AG04449 (cell line): ENCODE data around the gene CYP4F22.
"Not testable (repeated sequence)": the region's sequence is repeated elsewhere in the genome, so short reads cannot be mapped to it uniquely, and the experiment has no call there.

Experiments used
- CTCF ChIA-PET: fragments of 350-600 bp; formaldehyde crosslinking; extraction: SDS; loops from one replicate; lab custom pipeline; 2021; ENCODE audit warnings: antibody characterized with exemption; lab: Yijun Ruan, JAX
- POLR2A ChIA-PET: fragments of 400-600, 350-600 bp; formaldehyde crosslinking; extraction: SDS; loops from one replicate; lab custom pipeline; 2020; ENCODE audit warnings: antibody characterized with exemption, inconsistent platforms; lab: Yijun Ruan, JAX
- DNase-seq: peaks from one replicate; pipeline ENCODE4 v3.0.0-alpha.2; 2010; ENCODE audit warnings: low read depth, low spot score
- H3K4me3 ChIP-seq: 2 replicates; pipeline ENCODE4 v1.5.1; 2011; ENCODE audit warnings: low read depth, mild to moderate bottlenecking, control low read depth, low read length
- TF ChIP-seq, protein P1 (sequence below): IDR thresholded peaks from one replicate; pipeline ENCODE4 v1.5.1; 2011; ENCODE audit warnings: mild to moderate bottlenecking, moderate library complexity, low read length, control low read depth, inconsistent platforms; ENCODE audit not compliant: insufficient read depth; ENCODE audit errors: missing control alignments

Gene CYP4F22

DNA sequence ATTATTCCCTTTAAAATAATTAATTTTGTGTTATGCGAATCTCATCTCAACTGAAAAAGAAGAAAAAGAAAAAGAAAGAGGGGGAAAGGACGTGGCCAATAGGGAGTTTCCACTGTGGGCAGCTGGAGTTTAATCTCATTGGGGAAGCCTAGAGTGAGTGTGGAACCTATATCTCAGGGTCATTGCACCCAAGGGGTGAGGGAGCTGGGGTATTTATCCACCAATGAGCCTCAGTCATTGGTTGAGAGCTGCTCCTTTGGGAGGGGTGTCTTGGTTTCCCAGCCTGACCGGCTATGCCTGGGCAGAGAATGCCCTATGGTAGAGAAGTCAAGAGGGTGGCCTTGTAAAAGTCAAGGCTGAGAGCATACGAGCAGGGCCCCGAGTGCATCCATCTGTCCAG is 16.5 kb downstream of the CYP4F22 start:
- CTCF ChIA-PET, result no interaction called here

DNA sequence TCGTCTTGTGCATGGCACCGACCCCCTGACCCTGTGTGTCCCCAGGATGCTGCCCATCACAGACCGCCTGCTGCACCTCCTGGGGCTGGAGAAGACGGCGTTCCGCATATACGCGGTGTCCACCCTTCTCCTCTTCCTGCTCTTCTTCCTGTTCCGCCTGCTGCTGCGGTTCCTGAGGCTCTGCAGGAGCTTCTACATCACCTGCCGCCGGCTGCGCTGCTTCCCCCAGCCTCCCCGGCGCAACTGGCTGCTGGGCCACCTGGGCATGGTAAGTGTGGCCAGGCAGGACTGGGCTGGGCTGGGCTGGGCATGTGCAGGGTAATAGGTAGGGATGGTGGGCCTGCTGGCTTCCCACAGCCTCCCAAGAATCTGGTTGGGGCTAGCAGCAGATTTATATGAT is 17.0 kb downstream of the CYP4F22 start:
- ChIA-PET POLR2A (no interaction called here), CTCF (no interaction called here)
- no peak for DNase-seq

More for the DNA sequence above, 16.5 kb downstream of the CYP4F22 start:
- TF ChIP-seq, protein P1, sequence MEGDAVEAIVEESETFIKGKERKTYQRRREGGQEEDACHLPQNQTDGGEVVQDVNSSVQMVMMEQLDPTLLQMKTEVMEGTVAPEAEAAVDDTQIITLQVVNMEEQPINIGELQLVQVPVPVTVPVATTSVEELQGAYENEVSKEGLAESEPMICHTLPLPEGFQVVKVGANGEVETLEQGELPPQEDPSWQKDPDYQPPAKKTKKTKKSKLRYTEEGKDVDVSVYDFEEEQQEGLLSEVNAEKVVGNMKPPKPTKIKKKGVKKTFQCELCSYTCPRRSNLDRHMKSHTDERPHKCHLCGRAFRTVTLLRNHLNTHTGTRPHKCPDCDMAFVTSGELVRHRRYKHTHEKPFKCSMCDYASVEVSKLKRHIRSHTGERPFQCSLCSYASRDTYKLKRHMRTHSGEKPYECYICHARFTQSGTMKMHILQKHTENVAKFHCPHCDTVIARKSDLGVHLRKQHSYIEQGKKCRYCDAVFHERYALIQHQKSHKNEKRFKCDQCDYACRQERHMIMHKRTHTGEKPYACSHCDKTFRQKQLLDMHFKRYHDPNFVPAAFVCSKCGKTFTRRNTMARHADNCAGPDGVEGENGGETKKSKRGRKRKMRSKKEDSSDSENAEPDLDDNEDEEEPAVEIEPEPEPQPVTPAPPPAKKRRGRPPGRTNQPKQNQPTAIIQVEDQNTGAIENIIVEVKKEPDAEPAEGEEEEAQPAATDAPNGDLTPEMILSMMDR, result no peak
- POLR2A ChIA-PET, result no interaction called here
- H3K4me3 ChIP-seq, result no peak overlapping the region
- DNase-seq, result no peak

DNA sequence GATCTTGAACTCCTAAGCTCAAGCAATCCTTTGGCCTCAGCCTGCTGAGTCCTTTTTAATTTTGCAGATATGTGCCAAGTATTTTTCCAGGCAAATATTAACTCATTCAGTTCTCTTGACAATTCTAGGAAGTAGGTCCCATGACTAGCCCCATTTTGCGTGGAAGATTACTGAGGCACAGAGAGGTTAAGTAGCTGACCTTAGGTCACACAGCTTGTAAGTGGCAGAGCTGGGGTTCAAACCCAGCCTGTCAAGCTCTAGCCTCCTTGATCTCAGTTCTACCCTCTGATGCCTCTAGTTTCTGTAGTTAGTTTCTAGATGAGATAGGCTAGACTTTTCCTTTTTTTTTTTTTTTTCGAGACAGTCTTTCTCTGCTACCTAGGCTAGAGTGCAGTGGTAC is 18.1 kb downstream of the CYP4F22 start:
- ChIA-PET CTCF (no interaction called here), POLR2A (no interaction called here)
- TF ChIP-seq, protein P1, result no peak
- H3K4me3 ChIP-seq, result no peak overlapping the region
- DNase-seq, result no peak

More for the DNA sequence above, 17.0 kb downstream of the CYP4F22 start:
- TF ChIP-seq, protein P1, result no peak
- H3K4me3 ChIP-seq, result no peak overlapping the region

DNA sequence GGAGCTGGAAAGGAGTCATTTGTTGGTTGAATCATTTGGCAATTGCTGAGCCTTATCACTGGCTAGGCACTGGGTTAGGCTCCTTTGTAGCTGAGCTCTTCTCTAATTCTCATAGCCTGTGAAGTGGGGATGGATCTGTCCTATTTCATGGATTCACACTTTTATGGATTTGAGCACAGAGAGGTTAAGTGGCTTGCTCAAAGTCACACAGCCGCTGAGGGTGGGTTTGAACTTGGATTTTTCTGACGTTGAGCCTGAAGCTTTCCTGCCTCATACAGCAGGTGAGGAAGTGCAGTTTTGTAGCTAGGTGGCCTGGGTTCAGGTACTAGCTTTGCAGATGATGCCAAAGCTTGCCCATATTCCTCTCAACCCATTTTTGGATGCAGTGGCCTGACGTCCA is 19.4 kb downstream of the CYP4F22 start:
- H3K4me3 ChIP-seq, result no peak overlapping the region
- TF ChIP-seq, protein P1, result no peak
- DNase-seq, result no peak
- ChIA-PET CTCF (no interaction called here), POLR2A (no interaction called here)

DNA sequence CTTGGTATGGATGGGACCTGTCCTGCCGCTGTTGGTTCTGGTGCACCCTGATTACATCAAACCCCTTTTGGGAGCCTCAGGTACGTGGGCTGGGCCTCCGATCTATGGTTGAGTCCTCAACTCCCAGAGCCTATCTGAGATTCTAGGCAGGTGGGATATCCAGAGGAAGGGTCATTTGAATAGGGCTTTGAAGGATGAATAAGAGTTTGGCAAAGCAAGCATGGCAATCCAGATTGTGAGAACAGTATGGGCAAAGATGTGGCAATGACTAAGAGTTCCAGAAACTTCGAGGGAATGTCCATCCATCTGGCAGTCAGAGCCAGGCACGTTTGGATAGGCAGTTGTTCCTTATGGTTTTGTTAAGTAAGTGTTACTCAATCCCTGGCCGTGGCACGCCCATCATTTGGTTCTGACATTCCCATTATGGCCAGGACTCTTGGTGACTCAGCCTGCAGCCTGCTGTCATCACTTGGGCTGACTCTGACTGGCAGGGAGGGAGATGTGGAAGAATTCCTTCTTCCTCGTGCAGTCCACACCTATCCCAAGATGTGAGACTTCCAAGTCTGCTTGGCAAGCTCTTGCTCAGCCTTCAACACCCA is 21.5 kb downstream of the CYP4F22 start:
- no peak for DNase-seq
- H3K4me3 ChIP-seq, result no peak overlapping the region
- TF ChIP-seq, protein P1, result no peak
- ChIA-PET CTCF (no interaction called here), POLR2A (no interaction called here)

DNA sequence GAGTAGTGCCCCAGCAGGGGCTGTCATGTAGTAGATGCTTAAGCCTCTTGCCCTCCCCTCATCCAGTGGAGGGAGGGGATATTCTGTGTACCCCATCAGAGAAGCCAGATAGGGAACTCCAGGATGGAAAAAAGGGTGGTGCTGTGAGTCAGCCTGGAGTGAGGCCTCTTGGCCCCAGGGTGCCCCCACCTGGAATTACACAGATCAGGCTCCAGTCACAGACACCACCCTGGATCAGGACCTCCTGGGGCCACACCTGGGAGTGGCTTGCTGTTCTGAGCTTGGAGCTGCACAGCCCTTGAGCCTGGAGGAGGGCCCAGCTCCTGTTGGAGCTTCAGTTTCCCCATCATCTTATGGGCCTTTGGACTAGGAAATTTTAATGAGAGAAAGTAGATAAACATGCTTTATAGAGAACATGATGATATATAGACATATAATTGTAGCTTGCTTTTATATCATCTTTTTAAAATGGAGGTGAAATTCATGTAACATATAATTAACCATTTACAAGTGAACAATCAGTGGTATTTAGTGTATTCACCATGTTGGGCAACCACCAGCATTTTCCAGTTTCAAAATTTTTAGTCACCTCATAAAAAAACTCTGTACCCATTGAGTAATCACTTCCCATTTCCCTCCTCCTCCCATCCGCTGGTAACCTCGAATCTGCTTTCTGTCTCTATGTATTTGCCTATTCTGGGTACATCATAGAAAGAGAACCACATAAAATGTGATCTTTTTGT is 24.6 kb downstream of the CYP4F22 start:
- no peak for DNase-seq
- TF ChIP-seq, protein P1, result no peak
- ChIA-PET CTCF (interaction anchor here (0.9 kb wide), 1 partner anchor 22 kb away, joined by 3 read pairs; no protein-coding TSS in a partner anchor), POLR2A (no interaction called here)
- H3K4me3 ChIP-seq, result no peak overlapping the region

DNA sequence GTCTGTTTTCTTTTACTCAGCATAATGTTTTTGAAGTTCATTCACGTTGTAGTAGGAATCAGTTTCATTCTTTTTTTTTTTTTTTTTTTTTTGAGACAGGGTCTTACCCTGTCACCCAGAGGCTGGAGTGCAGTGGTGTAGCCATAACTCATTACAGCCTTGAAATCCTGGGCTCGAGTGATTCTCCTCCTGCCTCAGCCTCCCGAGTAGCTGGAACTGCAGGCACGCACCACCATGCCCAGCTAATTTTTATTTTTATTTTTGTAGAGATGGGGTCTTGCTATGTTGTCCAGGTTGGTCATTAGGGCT is 25.2 kb downstream of the CYP4F22 start:
- CTCF ChIA-PET, result interaction anchor here (0.9 kb wide), 1 partner anchor 21 kb away, joined by 3 read pairs; no protein-coding TSS in a partner anchor
- H3K4me3 ChIP-seq, DNase-seq, POLR2A ChIA-PET: not testable (repeated sequence)
